H4 (cell line): ENCODE results near the gene ATXN7L1. TPM values are rescaled to one million over a fixed set of nuclear protein-coding genes. Genes with fewer than 3 reads are reported as not detected.

Experiments
- DNase-seq: peaks from one replicate; pipeline ENCODE4 v3.0.0-alpha.2; 2015; ENCODE audit warnings: low spot score
- total RNA-seq: library from RNA; depleted of rRNA; stranded (reverse); fragments of >200 nt; shearing (Covaris generic); gene quantifications from 2 replicates; pipeline ENCODE4 v1.2.3, GENCODE V29; 2014; rRNA removed

ATXN7L1 gene
- total RNA-seq, 1 experiment from 2014 or later = 4.4 TPM

DNA sequence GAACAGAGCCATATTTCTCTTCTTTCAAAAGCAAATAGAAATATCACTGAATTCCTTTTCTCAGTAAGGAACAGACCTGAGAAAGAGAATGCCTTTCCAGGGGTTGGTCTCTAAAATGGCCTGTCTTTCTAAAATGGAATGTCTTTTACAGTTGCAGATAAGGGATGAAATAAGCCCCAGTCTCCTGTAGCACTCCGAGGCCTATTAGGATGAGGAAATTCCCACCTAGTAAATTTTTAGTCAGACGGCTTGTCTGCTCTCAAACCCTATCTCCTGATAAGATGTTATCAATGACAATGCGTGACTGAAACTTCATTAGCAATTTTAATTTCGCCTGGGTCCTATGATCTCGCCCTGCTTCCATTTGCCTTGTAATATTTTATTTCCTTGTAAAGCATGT, 292.2 kb downstream of the ATXN7L1 start:
- no peak for DNase-seq

GRCh38 chr7:105583061-105583460, 293.3 kb downstream of the ATXN7L1 start:
- DNase-seq = no peak

DNA sequence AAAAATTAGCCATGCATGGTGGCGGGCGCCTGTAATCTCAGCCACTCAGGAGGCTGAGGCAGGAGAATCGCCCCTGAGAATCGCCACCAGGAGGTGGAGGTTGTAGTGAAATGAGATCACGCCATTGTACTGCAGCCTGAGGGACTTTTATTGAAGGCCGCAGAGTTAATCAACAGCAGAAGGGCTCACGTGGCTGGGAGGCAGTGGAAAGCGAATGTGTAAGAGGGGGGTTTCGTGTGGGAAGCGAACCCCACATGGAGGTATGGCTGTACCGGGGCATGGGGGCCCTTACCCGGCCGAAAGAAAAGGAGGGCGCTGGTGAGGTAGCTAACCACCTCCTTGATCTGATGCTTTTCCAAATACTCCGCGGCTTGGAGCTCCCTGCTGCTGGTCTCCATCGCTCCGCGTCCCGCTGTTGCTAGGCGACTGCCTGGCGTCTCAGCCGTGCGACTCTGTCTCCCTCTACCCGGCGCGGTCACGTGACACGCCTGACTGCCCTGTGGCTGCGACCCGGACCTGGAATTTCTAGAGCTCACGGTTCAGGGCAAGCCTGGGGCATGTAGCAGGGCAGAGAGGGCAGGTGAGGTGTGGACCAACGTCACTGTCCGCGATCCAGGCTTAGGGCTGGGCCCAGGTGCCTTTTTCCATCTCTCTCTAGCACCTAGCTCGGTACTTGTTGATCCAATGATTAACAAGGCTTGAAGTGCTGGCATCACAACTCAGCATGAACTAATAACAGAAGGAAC, 295.2 kb downstream of the ATXN7L1 start, which contains the start of gene EFCAB10:
TSS of gene EFCAB10 (minus strand) at position 428 of the 746 bp plus-strand sequence. CDS start at position 398, 30 bp downstream.
- no peak for DNase-seq

GRCh38 chr7:105580022-105580740, 296.2 kb downstream of the ATXN7L1 start:
- peak; percentile 54 for DNase-seq

GRCh38 chr7:105578496-105578895, 297.9 kb downstream of the ATXN7L1 start:
- no peak for DNase-seq

GRCh38 chr7:105577251-105577650, 299.1 kb downstream of the ATXN7L1 start:
- no peak for DNase-seq

- no peak for DNase-seq
Measured at GRCh38 chr7:105571891-105572290, 304.5 kb downstream of the ATXN7L1 start.

DNA sequence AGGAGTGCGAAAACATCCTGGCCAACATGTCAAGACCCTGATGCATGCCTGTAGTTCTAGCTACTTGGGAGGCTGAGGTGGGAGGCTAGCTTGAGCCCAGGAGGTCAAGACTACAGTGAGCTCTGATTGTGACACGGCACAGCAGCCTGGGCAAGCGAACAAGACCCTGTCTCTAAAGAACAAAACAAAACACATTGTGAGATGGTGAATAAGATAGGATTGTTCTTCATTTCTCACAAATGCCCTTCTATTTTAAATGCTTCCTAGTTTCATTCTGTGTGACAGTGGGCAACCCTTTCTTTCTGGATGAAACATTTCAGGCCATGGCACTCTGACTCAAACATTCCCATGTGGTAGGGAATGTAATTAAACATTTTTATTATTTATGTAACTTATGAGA, 308.6 kb downstream of the ATXN7L1 start:
- DNase-seq = no peak

- no peak for DNase-seq
Measured at GRCh38 chr7:105567024-105567423, 309.4 kb downstream of the ATXN7L1 start.

GRCh38 chr7:105565190-105565589, 311.2 kb downstream of the ATXN7L1 start:
- DNase-seq = no peak

GRCh38 chr7:105559926-105560325, 316.5 kb downstream of the ATXN7L1 start:
- no peak for DNase-seq

Other genes with a start within 250 kb of the ATXN7L1 start
- gene CDHR3, start 86.7 kb upstream of the ATXN7L1 start, total RNA-seq = 0.58 and 1.7 TPM in 2 replicates
- 57.8 and 65.2 TPM in 2 replicates for gene SYPL1, start 235.7 kb upstream of the ATXN7L1 start, total RNA-seq